GM21825 (cell line): Measurements from ENCODE around the gene PTCH1.

Source experiments
- ATAC-seq: cut with Tn5 transposase; IDR thresholded peaks from one replicate; pipeline ENCODE4 v1.9.1; 2021; ENCODE audit warnings: mild to moderate bottlenecking, moderate library complexity; ENCODE audit not compliant: unreplicated experiment

Gene PTCH1

GRCh38 chr9:95516734-95517558 lies at the start of gene PTCH1:
TSS of gene PTCH1 (minus strand) at chr9:95516971.
- ATAC-seq = no peak

GRCh38 chr9:95565982-95566381 lies 49.2 kb upstream of the PTCH1 start:
- ATAC-seq = no peak

GRCh38 chr9:95561913-95562312 lies 45.1 kb upstream of the PTCH1 start:
- ATAC-seq = no peak

GRCh38 chr9:95557142-95557541 lies 40.4 kb upstream of the PTCH1 start:
- no peak for ATAC-seq

- ATAC-seq = no peak
Measured at GRCh38 chr9:95556521-95556920, 39.8 kb upstream of the PTCH1 start.

- ATAC-seq = no peak
Measured at GRCh38 chr9:95552814-95553546, 36.2 kb upstream of the PTCH1 start.

GRCh38 chr9:95552255-95552654 lies 35.5 kb upstream of the PTCH1 start:
- no peak for ATAC-seq

GRCh38 chr9:95551406-95551805 lies 34.6 kb upstream of the PTCH1 start:
- no peak for ATAC-seq

- no peak for ATAC-seq
Measured at GRCh38 chr9:95545831-95546567, 29.2 kb upstream of the PTCH1 start.

GRCh38 chr9:95533996-95534680 lies 17.4 kb upstream of the PTCH1 start:
- ATAC-seq = no peak

GRCh38 chr9:95529910-95530309 lies 13.1 kb upstream of the PTCH1 start:
- no peak for ATAC-seq

- ATAC-seq = no peak
Measured at GRCh38 chr9:95528908-95529502, 12.2 kb upstream of the PTCH1 start.

GRCh38 chr9:95522871-95523370 lies 6.2 kb upstream of the PTCH1 start:
- ATAC-seq = no peak

- no peak for ATAC-seq
Measured at GRCh38 chr9:95521699-95522098, 4.9 kb upstream of the PTCH1 start.

- no peak for ATAC-seq
Measured at GRCh38 chr9:95517559-95518425, 1.0 kb upstream of the PTCH1 start.

GRCh38 chr9:95516221-95516733 lies 494 bp downstream of the PTCH1 start:
- ATAC-seq = no peak

- ATAC-seq = no peak
Measured at GRCh38 chr9:95515272-95516113, 1.3 kb downstream of the PTCH1 start.

GRCh38 chr9:95514342-95514741 lies 2.4 kb downstream of the PTCH1 start:
- no peak for ATAC-seq
